Inflammatory macrophage (primary cell): Measurements from ENCODE around the gene GUCY2C.

Source experiments
- DNase-seq, 2 donors: peaks; one replicate each; pipeline ENCODE4 v3.0.0-alpha.2; 2020 to 2022

Gene GUCY2C

DNA sequence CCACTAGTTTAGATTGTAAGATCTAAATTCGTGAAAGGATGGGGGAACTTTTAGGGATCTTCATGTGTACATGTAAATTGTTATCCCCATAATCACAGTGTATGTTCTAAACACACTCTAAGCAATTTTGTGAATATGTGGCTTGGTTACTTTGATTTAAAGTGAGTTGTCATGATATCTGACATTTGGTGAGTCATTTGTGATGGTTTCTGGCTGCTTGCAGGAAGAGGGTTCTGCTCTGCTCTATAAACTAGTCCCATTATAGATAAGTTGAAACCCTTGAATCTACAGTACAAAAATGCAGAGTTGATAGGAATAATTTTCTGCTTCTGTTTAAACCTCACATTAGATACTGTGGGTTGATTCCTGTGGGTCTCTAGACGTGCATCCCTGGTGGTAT lies 14.8 kb downstream of the GUCY2C start:
- DNase-seq, result no peak

DNA sequence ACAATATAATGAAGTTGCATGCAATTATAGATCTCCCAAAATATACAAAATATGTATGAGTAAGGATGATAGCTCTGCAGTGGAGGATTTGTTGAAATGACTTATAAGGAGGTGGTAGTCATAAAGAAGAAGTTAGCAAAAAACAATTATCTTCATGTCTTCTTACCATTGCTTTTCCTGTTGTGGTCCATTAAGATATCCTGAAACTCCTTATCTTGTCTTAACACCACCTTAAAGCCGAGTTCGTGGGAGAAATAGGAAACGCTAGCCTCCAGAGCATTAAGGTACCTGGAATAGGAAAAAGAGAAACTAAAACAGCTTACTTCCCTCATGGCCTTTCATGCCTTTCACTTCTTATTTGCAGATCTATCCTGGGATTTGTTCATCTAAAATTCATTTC lies 15.2 kb downstream of the GUCY2C start:
- DNase-seq, result no peak

DNA sequence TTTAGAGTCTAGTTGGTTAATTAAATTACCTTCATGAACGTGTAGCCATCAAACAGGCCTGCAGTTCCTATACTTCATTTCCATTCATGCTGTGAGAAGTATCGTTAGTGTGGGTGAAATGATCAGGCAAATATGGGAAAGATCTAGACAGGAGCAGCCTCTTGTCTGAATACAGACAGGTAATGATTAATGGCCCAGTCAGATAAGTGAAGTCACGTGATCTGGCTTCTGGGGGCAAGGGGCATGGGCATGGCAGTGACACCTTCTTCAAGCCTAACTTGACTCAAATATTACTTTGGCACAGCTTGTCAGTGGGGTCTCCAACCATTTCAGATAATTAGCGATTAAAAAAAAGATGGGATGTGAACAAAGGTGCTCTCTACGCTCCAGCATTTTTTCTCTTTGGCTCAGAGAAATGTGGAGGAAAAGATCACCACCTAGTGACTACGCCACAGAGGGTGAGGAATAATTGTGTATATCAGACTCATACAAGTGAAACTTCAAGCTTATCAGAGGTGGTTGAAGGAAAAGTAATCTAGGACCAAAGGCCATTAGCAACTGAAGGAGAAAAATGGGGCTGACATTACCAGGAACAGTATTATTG lies 17.8 kb downstream of the GUCY2C start:
- DNase-seq, result no peak

DNA sequence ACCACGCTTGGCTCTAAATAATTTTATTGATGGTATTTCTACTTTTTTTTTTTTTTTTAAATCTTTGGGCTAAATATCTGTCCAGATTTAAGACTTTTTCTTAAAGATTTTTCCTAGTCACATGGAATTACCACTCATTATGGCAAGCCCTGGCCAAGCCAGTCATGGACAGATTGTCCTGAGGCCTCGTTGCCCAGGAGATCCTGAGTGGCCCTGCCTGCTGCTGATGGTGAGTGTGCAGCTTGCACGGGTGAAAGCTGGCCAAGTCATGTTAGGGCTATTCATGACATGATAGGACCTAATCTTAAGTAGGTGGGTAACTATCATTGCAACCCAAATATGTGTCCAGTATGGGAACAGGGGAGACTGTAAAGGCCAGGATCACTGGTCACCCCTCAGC lies 27.8 kb downstream of the GUCY2C start:
- no peak for DNase-seq

DNA sequence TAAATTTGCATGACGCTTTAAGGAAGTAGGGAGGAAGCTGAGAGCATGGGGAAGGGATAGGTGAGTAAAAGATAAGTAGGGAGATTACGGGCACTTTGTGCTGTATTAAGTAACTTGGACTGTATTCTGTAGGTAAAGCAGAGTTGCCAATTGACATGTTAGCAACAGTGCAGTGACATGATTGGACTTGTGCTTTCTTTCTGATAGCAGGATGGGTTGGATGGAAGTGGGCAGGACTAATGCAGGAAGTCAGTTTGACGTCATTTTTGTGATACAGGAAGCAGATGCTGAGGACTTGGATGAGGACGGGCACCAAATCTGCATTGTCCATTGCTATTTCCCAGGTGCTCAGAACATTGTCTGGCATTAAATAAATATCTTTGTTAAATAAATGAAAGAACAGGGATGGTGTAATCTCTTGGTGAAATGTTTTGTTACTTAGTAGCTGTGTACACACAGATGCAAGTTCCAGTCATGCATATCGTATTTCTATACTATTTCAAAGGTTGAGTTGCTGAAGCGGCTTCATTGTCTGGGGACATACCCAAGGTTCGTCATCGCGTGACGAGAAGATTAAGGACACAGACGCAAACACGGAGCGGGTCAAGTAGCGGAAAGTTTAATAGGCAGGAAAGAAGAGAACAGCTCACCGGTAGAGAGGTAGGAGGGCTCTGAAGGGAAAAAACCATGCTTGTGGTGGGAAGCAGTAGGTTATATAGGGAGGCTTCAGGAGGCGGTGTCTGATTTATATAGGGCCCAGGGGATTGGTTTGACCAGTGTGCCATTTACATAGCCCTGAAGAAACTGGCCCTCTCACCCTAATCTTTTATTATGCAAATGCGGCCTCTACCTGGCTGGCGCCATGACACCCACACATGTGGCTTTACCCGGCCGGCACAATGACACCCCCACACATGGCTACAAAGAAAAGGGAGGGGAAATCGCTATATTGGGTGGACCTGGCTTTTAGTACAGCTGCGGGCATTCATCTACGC lies 30.7 kb downstream of the GUCY2C start:
- DNase-seq, result no peak

DNA sequence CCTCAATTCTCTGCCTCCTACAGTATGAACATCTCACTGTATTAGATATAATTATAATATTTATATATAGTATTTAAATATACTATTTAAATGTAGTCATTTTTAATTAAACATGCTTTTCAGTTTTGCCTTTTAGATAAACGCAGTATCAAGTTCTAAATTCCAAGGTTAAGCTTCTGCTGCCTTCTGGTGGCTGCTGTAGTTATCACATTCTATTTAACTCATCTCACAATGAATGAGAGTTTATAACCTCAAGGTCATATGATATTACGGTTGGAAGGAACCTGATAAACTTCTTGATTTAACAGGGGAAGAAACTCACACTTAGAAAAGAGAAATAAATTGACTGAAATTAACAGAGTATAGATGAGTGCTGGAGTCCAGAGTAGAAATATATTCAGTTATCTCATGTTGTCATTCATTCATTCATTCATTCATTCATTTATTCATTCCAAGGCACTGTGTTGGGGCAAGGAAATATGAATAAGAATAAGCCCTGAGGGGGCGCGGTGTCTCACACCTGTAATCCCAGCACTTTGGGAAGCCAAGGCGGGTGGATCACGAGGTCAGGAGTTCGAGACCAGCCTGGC lies 31.9 kb downstream of the GUCY2C start:
- DNase-seq, result peak; percentile 59 to 78

DNA sequence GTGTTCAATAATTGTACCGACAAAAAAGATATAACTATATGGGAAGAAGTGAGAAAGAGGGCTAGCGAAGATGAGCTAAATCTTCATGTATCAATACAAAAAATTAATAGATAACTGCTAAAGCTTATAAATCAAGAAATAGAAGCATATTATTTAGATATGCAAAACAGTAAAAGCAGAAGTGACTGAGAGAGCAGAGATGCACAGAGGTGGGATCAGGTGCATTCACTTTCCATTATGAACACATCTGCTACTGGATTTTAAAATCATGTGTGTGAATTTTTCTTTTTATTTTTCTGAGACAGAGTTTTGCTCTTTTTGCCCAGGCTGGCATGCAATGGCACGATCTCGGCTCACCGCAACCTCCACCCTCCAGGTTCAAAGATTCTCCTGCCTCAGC lies 33.4 kb downstream of the GUCY2C start:
- no peak for DNase-seq

DNA sequence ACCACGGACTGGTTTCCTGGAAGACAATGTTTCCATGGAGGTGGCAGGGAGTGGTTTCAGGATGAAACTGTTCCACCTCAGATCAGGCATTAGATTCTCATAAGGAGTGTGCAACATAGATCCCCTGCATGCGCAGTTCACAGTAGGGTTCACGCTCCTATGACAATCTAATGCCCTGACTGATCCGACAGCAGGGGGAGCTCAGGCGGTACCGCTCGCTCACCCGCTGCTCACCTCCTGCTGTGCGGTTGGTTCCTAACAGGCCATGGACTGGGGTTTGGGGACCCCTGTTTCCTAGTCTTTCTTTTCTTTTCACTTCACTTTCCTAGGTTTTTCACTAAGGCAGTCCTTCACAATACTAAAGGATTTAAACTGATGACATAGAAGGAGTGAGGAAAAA lies 39.6 kb downstream of the GUCY2C start:
- no peak for DNase-seq

DNA sequence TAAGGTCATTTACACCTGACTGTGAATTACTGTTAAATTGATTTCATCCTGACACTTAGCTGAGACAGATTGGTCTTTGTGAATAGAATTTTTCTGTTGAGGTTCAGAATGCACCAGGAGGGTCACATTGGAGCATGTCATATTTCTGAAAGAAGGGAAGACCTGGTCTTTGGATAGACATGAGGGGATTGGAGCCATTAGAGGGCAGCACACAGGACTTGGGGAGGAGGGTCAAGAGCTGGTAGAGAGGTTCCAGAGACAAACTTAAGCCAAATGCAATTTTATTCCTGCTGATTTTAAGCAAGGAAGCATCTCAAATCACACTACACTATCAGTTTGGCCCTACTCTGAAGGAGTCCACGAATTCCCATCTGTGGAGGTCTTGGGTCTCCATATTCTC lies 41.1 kb downstream of the GUCY2C start:
- DNase-seq, result no peak

DNA sequence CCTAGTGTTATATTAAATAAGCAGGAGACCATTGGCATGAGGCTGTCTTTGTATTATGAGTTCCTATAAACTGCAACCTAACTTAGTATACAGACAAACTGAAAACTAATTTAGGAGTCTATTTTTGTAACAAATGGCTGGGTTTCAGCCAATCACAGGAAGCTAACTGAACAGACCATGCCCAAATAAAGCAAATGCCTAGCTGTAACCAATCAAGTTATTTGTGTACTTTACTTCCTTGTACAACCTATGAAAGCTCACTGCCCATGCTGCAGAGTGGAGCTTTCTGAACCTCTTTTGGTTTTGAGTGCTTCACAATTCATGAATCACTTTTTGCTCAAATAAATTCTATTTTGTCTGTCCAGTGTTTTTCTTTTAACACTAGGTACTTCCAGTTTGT lies 41.6 kb downstream of the GUCY2C start:
- DNase-seq, result no peak

DNA sequence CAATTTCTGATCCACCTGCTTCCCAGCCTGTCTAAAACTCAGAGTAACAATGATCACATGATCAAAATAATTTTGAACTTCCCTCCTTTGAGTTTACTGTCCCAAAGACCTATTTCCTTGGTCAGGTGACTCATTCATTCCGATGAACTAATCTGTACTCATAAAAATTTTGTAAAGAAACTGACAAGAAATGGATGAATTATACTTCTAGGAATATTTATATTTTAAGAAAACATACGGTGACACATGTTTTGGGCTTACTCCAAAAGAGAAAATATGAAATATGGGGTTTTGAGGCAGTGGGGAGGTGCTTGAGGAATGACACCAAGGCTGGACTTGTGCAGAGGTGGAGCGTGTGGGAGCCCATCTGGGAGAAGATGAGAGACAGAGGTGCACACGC lies 42.0 kb downstream of the GUCY2C start:
- DNase-seq, result no peak

DNA sequence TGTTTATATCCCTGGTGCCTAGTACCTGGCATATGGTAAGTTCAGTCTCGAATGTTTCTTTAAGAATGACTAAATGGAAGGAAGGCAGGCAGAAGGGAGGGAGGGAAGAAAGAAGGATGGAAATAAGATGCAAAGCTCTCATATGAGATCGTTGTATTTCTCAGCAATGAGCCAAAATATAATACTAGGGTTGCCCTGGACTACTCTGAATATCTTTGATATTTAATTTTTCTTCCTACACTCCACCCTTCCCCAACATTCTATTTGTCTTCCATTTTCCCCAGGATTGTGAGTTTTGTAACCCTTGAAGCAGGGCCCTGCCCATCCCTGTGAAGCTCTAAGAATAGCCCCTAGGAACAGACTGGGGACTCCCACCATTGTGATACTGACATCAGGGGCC lies 43.9 kb downstream of the GUCY2C start:
- DNase-seq, result no peak

DNA sequence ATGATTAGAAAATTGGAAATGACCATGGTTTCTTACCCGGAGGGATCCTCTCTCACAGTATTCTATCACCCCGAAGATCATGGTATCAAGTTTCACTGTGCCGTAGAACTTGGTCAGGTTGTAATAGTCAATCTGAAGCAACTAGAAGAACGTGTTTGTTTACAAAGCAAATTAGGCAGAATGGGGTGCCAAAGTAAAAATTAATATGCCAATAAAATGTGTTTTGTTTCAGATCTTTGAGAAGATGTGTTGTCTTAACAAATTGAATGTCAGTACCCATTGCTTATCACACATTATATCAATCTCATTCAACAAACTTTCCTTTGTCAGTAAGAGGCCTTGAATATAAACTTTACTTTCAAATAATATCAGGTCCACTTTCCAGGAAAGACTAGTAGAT lies 45.0 kb downstream of the GUCY2C start:
- no peak for DNase-seq

DNA sequence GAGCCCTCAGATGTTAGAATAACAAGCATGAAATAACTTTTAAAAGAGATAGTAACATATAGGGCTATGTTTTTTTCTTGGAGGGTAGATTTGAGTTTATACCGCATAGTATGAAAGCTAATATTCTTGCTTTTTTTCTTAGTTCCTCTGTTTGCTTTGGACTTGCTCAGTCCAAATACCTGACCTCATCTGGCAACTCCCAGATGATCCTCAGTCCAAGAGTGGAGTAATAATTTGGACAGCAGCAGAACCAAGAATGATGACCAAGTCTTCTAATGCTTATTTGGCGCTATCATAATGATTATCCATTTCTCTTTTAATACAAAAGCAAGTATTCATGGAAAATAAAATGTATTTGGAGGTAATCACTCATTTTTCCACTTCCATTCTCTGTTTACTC lies 45.6 kb downstream of the GUCY2C start:
- DNase-seq, result no peak

DNA sequence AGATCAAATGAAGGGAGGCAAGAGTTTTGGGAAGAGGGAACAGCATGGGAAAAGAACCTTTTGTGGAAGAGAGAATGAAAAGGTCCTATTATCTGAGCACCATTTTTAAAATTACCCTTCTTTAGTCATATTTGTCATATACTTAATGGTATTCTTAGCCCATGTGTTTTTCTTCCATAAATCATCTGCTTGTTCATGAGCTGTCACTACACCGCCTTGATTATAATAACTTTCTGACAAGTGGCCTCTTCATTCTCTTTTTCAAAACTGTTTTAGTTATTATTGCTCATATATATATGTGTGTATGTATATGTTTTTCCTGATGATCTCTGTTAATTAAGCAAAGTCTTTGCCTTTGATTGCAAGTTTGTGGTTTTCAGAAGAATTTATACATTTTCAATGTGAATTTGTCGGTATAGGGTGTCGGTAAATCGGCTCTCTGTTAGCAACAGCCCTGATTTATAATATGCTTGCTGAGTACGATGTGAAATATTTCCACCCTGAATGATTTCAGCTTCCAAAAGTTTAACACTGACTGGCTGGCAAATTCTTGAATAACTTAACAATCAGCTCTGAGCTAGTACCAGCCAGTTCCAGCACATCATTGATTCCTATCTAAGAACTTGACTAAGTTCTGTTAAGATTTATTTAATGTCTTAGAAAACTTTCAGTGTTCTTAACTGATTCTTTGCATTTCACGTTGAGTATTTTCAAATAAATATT lies 49.2 kb downstream of the GUCY2C start:
- no peak for DNase-seq

DNA sequence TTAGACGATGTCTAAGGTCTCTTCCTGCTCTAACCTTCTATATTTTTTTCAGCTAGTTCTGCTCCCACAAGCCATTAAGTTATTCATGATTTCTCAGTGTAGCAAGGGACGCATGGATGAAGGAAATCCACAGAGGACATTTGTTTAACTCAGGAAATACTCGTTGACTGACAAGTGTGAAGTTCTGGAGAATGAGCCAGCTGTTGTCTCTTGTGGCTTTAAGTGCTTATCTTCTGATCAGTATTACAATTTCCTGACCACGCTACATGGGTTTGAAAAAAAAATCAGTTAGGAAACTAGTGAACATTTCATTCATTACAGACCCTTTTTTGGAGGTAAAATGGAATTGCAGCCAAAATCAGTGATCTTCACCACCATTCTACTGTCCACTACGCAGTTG lies 53.1 kb downstream of the GUCY2C start:
- DNase-seq, result no peak

DNA sequence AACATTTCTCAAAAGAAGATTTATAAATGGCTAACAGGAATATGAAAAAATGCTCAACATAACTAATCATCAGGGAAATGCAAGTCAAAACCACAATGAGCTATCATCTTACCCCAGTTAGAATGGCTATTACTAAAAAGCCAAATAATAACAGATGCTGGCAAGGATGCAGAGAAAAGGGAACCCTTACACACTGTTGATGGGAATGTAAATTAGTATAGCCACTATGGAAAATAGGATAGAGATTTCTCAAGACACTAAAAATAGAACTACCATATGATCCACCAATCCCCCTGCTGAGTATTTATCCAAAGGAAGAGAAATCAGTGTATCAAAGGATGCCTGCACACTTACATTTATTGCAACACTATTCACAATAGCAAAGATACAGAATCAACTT lies 58.3 kb downstream of the GUCY2C start:
- no peak for DNase-seq

DNA sequence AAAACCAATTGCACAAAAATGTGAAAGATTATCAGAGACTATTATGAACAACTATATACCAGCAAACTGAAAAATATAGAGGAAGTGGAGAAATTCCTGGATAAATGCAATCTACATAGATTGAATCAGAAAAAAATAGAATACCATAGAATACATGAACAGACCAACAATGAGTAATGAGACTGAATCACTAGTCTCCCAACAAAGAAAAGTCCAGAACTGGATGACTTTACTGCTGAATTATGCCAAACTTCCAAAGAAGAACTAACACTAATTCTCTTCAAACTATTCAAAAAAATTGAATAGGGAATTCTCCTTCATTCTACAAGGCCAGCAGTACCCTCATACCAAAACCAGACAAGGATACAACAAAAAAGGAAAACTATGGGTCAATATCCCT lies 60.6 kb downstream of the GUCY2C start:
- no peak for DNase-seq

DNA sequence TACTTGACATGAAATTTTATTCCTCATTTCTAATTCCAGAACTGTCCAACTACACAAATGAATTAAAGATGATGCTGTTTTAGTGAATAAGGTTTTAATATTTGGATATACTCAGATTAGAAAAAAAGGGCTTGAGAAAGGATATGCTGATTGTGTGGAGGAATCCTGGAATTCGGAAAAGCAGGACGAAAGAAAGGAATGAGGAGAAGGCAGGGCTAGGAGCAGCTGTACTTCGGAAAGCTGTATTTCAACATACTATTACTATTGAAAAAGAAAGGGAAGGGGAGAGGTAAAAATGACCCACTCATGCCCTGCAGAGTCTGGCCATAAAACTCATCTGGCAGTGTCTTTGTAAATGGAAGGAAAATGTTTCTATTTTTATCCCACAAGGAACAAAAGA lies 65.6 kb downstream of the GUCY2C start:
- no peak for DNase-seq

DNA sequence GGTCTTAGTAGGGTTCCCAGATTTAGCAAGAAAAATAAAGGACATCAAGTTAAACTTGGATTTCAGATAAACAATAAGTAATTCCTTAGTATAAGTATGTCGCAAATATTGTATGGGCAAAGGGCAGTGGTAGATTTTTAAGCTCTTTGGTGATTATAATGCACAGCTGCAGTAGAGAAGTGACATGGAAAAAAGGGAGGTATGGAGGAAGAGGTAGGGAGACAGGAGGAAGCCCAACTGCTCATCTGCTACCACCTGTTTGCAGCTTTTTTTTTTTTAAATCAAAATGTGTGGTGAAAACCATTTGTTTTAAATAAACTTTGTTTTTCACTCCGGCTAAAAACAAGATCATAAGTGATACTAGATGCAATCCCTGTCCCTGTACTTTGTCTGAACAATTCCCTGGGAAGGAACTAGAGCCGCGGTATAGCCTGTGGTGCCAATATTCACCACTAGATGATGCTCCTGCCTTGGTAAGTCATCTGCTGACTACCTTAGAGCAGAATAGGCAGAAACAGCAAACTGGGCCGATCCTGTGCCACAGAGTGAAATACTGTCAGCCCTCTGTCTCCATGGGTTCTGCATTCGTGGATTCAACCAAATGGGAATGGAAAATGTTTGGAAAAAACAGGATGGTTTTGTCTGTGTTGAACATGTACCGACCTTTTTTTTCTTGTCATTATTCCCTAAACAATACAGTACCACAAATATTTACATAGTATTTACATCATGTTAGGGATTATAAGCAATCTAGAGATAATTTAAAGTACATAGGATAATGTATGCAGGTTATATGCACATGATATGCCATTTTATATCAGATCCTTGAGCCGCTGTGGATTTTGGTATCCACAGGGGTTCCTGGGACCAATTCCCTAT lies 66.3 kb downstream of the GUCY2C start:
- peak; percentile 78 to 81 for DNase-seq

DNA sequence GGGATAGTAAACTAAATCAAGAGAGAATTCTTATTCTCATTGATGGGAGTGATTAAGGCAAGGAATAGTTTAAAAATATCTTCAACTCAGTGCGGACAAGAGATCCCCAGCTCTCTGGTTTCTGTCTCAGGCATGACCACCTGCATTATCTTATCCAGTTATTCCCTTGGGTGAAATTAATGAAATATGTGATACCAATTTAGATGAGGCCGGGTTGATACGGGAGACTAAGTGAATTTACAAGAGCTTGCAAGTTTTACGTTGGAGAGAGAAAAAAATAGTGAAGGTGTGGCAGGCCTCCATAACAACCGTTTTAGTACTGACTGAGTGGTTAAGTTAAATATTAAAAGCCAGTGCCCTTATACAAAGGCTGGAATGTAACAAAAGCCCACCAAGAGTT lies 67.6 kb downstream of the GUCY2C start:
- no peak for DNase-seq

DNA sequence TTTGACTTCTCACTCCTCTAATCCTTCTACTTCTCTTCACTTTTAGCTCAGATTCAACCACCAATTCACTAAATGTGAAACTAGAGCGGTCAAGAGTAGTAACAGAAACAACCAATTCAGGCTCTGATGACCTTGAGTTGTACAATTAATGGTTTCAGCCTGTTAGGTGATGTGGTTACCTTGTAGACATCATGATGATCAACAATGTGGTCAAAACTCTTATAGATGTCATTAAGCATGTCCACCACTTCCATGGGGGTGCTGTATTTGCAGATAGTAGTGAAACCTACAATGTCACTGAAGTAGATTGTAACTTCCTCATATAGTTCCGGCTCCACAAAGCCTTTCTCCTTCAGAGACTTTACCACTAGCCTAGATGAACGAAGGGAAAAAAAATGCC lies 74.6 kb downstream of the GUCY2C start:
- peak; percentile 30 to 52 for DNase-seq
